Glomerular endothelial cell (primary cell): Measurements from ENCODE around the gene RBM43. TPM values are rescaled to one million over a fixed set of nuclear protein-coding genes. Genes with fewer than 3 reads are reported as not detected.
"Not testable (repeated sequence)": the region's sequence is repeated elsewhere in the genome, so short reads cannot be mapped to it uniquely, and the experiment has no call there.

Experiments
- DNase-seq: peaks from one replicate; pipeline ENCODE4 v3.0.0-alpha.2; 2011; ENCODE audit warnings: low read depth, low spot score; ENCODE audit errors: extremely low read depth
- total RNA-seq: library from RNA; depleted of rRNA; stranded (reverse); fragments of >200 nt; gene quantifications from 2 replicates; pipeline ENCODE4 v1.2.3, GENCODE V29; 2015

Gene RBM43
- total RNA-seq, 1 donor from 2014 or later: 5.6 TPM

DNA sequence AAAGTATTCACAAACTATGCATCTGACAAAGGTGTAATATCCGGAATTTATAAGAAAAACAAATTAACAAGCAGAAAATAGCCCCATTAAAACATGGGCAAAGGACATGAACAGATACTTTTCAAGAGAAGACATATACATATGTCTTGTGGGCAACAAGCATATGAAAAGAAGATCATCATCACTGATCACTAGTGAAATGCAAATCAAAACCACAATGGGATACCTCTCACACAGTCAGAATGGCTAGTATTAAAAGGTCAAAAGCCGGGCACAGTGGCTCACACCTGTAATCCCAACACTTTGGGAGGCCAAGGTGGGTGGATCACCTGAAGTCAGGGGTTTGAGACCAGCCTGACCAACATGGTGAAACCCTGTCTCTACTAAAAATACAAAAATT is 28.4 kb downstream of the RBM43 start:
- not testable (repeated sequence) for DNase-seq

GRCh38 chr2:151230627-151231140 is 31.0 kb downstream of the RBM43 start:
- DNase-seq: no peak

DNA sequence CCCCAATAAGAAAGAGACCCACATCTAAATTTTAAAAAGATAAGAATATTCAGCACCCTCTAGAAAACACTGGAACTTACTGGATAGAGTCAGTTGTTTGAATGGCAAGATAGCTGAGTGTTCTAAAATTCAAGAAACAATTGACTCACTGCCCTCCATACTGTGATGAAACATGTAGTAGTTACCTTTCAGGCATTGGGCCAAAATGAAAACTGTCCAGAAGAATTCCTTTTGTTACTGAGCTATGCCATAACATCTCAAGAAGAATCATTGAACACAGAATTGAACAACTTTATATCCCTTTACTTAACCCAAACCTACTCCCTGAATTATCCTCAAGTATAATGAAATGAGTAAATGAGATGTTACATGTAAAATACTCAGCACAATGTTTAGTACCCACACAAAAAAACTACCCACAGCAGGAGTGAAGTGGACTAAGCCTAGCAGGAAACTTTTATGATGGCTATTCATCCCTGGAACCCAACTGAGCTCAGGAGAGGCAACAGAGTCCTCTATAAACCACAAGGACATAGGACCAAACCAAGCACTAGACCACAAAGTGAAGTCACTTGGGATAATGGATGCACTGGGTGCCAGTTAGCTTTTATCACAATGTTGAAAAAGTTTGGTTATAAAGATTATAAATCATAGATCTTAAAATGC is 32.7 kb downstream of the RBM43 start:
- no peak for DNase-seq

DNA sequence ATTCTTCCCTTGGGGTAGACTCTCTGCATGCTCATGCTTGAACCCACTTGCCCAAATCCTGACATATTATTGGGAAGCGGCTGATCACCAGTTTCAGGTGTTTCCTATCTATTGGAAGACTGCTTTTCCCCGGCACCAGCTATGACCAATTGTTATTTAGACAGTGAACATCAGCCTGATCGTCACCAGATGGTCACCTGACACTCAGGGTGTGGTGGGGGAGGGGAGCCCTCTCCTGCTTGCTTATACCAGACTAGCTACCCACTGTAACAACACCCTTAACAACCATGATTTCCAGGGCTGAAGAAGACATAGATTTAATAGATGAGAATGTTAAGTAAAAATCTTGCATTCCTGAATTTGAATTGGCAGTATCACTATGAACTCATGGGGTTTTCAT is 44.3 kb downstream of the RBM43 start:
- no peak for DNase-seq

DNA sequence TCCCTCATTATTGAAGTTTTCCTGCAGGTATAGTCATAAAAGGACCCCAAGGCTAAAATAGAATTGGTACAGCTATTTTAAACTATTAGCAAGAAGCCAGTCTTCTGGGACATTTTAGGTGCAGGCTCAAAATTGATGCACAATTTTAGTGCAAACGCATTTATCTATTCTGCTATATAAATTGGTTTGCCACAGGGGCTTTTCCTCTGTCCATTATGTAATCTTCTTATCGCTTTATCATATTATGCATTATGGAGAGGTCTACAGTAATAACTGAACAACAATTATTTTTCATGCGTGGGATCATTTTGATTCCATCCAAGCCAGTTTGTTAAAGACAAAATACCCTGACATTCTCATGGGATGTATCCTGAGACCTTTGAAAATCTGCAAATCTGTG is 54.6 kb downstream of the RBM43 start:
- no peak for DNase-seq

- DNase-seq: no peak
Measured at GRCh38 chr2:151206446-151206968, 55.2 kb downstream of the RBM43 start.

DNA sequence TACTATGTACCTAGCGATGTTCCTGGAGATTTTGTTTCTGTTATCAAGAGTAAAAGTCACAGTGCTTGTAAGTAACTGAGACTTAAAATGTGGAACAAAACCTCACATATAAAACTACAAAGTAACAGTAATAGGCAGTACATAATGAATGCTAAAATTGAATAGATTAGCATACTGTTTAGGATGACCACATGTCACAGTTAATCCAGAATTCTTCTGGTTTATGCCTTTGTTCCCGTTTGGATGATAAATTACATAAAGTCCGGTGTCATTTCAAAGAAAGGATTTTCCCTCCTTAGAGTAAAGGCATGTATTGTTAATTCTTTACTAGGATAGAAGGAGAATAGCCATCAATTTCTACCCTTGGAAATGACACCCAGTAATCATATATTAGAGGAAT is 56.1 kb downstream of the RBM43 start:
- DNase-seq: no peak

DNA sequence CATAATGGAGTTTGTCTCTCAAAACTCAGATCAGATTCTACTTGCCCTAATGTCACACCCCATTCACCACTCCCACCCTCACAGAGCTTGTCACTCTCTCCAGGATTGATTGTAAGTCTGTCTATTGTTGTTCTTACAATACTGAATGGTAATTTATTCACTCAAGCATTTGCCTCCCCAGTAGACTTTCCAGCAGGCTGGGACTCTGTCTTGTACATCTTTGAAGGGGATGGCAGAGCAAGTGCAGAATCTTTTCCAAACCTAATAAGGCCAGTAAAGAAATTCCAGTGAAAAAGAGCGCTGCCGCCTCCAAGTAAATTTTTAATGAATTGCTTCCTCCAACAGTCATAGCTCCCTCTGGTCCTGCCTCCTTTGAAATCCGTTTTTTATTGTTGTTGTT is 56.9 kb downstream of the RBM43 start:
- DNase-seq: no peak

- DNase-seq: no peak
Measured at GRCh38 chr2:151200844-151201243, 60.8 kb downstream of the RBM43 start.

GRCh38 chr2:151200277-151200676 is 61.4 kb downstream of the RBM43 start:
- no peak for DNase-seq

DNA sequence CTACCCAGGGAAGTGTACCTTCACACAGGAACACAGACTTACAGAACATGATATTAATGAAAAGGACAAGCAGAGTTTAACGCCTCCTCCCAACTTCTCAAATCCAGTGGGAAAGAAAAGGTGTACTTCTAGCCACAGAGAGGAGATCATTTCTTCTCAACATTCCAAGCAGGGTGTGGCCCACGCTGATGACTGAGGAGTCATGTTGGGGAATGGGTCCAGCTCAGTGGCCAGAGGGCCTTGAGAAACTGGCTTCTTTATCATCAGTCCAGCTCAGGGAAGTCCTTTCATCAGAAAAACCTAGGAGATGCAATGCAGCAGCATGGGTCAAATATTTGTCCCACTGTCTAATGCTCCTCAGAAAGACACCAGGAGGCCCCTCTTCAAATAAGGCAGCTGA is 63.0 kb downstream of the RBM43 start:
- DNase-seq: no peak

Other genes starting within 250 kb of the RBM43 start
- 21.2 and 27.2 TPM in 2 replicates for gene NMI, start 27.8 kb upstream of the RBM43 start, total RNA-seq
- 0.82 TPM in 1 of 2 replicates, not detected in the other for gene TNFAIP6, start 95.7 kb upstream of the RBM43 start, total RNA-seq
- gene RIF1, start 148.0 kb upstream of the RBM43 start, total RNA-seq: 23.4 and 32.7 TPM in 2 replicates